OCI-LY3 (cell line): ENCODE results near the gene ACOX3.

Source experiments
- EZH2phosphoT487 ChIP-seq: fragments of 200-600 bp; shearing (Covaris generic); IDR thresholded peaks from 2 replicates; pipeline ENCODE4 v1.6.1; 2018; ENCODE audit warnings: antibody characterized with exemption, mixed run types, low read depth
- TF ChIP-seq, protein P1 (sequence below): fragments of 200-600, 300-600 bp; sonication (generic); IDR thresholded peaks from 2 replicates; pipeline ENCODE4 v1.5.1; 2014; ENCODE audit warnings: antibody characterized with exemption, low read length, low read depth

DNA sequence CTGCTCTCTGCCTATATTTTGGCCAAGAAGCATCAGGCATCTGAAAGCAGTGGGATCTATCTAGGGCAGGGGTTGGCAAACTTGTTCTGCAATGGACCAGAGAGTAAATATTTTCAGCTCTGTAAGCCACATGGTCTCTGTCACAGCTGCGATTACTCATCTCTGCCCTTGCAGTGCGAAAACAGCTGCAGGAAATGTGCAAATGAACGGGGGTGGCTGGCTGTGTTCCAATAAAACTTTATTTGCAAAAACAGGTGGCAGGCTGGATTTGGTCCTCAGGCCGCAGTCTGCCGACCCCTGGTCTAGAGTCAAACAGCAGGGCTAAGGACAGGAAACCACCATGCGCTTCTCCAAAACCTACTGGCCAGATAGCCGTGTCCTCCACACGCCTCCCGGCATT, 48.6 kb downstream of the ACOX3 start:
- TF ChIP-seq, protein P1, sequence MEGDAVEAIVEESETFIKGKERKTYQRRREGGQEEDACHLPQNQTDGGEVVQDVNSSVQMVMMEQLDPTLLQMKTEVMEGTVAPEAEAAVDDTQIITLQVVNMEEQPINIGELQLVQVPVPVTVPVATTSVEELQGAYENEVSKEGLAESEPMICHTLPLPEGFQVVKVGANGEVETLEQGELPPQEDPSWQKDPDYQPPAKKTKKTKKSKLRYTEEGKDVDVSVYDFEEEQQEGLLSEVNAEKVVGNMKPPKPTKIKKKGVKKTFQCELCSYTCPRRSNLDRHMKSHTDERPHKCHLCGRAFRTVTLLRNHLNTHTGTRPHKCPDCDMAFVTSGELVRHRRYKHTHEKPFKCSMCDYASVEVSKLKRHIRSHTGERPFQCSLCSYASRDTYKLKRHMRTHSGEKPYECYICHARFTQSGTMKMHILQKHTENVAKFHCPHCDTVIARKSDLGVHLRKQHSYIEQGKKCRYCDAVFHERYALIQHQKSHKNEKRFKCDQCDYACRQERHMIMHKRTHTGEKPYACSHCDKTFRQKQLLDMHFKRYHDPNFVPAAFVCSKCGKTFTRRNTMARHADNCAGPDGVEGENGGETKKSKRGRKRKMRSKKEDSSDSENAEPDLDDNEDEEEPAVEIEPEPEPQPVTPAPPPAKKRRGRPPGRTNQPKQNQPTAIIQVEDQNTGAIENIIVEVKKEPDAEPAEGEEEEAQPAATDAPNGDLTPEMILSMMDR = no peak
- no peak for TF ChIP-seq EZH2phosphoT487
